CD4-positive, alpha-beta T cell treated with Interleukin-12 subunit alpha and Interleukin-12 subunit beta, for 1 hour (primary cell): ENCODE results near the gene THBS4.

ENCODE experiments used
- DNase-seq: peaks from one replicate; pipeline ENCODE4 v3.0.0-alpha.2; 2020

THBS4 gene

DNA sequence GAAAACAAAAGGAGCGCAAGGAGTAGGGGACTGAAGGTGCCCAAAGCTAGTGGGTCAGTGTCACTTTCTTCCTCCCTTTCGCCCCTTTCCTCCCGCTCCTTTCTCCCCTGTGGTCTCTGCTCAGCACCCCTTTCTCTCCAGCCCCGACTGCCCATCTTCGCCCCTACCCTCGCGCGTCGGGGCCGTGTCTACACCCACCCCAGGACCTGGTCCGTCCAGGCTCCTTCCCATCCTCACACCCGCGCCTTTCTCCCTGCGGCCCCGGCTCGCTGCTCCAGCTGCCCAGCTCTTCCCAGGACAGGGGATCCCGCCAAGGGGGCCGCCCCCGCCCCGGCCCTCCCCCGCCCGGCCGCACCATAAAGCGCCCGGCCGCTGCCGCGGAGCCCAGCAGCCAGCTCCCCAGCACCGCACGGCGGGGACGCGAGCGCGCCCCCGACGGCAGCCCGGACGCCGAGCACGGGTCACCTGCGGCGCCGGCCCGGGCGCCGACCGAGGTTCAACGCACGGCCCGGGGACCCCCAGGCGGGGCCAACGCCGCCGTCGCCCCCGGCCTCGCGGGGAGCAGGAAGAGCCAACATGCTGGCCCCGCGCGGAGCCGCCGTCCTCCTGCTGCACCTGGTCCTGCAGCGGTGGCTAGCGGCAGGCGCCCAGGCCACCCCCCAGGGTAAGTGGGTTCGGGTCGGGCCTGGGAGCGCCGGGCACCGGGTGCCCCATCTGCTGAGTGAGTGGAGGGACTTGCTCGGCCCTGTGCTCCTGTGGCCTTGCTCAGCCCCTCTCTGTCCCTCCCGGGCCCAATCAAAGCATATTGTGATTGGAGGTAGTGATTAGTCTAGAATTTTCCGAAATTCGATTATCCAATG lies at the start of gene THBS4:
Gene THBS4, plus strand, starts transcription at position 387 of the 860 bp plus-strand sequence. Its CDS starts 190 bp downstream, at position 577.
- DNase-seq: no peak

DNA sequence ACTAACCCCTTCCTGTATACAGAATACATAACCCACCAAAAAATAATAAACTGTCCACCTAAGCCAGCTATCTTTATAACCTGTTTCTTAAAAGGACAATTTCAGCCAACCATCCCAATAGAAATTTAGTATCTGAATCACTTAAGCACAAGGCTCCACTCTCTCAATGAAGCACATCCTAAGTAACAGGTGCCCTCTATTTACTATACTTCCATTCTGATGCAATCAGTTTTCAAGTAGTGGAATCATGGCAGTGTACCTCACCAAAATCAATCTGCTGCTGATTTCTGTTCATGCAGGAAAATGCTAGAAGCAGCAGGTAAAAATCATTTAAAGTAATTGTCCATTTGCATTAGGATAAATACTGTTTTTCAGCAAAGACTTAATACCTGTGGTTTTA lies 48.9 kb upstream of the THBS4 start:
- DNase-seq: no peak

DNA sequence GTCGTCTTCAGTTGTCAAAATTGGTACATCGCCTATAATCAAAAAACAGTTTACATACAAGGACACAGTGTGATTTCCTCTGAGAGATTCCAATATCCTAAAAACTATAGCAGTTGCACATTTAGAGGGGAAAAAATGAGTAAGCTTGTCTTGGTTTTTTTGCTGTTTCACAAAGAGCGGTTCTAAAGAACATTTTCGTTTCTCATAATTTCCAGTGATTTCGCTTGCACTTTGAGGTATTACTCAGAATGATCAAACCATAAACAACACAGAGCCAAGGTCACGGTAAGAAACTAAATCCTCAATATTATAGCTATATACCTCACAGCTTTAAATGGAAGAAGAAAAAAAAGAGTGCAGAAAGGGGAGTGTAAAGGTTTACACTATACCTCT lies 44.9 kb upstream of the THBS4 start:
- peak; percentile 6 for DNase-seq

DNA sequence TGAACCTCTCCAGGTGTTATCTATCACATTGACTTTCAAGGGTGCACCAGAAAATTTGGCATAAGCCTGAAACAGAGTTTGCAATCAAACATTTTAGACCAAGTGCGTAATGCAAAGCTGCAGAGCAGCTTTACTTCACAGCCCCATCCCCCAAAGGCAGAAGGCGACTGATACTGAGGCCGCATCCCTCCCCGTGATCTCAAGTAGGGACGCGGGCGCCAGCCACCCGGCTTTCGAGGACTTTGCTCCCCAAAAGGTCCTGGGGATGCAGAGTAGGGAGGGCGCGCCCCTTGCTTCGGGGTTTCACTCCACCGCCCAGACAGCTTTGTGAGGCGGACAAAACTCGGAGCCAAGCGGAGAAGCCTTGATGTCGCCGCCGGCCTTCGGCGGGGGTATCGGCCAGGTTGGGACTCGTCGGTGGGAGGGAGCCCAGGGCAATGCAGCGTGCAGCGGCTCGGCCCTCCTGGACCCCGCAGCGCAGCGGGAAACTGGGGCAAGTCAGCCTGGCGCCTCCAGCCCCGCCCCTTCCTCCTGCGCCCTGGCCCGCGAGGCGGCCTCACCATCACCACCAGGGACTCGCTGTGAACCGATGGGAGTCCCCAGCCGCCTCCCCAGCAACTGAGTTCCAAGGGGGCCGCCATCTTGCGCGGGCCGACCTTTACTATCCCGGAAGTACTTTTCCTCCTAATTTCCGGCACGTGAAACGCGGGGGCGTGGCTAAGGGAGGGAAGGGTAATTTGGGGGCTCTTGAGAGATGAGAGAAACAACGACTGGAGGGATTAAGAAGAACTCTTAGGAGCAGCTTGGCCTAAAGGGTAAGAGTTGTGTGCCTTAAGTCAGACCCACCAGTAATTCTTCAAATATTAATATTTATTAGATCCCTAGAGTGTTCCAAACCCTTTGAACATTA lies 44.3 kb upstream of the THBS4 start, which contains the start of gene MTX3:
Gene MTX3, minus strand, starts transcription at position 665 of the 910 bp plus-strand sequence. Its CDS starts 24 bp downstream, at position 641.
- peak; percentile 88 for DNase-seq

DNA sequence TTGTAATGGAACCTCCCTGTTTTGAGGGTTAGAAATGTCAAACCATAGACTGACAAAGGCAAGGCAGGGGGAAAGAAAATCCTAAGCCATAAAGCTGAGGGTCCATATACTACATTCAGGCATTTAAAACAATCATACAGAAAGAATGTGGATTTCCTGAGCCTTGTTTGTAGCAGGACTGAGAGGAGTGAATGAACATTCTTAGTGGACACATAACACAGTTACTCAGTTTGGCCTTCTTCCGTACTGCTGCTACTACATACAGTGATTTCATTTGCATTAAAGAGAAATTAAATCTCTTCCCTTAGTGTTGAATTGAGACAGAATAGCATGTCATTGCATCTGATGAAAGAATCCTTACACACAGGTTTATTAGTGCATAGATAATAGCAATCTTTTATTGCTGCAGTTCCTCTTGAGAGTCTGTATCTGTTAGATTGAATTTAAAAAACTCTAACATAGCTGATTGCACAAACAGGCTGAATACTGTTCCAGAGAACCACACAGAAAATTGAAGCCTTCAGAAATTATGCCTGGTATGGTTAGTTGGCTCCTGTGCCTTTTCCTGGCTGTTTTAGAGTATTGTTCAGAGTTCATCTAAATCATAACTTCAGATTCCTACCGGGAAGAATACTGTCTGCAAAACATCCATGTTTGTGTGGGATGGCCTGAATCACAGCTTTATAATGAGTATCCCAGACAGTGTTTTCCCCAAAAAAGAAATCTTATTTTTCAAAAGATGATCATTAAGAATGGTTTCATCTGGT lies 42.1 kb upstream of the THBS4 start:
- DNase-seq: no peak

DNA sequence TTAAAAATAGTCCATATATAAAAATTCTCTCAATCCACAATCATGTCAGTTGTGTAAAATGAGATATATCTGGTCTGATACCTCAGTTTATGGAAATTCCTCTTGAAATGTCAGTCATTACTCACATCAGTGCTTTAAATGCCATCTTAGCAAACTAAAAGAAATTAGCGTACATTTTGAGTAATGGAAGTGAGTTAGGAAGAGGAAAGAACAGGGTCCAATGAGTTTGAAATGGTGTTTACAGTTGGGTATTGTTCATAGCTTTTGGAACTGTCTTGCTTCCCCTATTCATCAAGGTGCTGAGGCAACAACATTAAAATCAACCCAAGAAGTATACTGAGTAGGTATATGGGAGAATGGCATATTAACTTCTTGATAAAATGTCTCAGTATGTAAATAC lies 35.4 kb upstream of the THBS4 start:
- no peak for DNase-seq

DNA sequence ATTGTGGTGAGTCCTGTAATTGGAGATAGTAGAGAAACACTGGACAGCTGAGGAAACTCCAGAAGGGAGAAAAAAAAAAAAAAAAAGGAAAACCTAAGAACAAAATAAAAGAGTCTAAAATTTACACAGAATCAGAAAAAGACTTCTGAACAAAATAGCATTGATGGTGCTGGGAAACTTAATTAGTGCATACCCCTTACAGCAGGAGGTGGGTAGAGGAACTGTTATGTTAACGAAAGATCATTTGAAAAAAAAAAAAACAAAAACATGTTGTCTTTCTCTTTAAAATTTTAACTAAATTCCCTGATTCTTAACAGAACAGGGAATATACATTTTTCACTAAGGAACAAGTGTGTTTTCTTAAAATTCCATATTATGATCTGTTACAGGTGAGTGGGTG lies 32.5 kb upstream of the THBS4 start:
- no peak for DNase-seq

DNA sequence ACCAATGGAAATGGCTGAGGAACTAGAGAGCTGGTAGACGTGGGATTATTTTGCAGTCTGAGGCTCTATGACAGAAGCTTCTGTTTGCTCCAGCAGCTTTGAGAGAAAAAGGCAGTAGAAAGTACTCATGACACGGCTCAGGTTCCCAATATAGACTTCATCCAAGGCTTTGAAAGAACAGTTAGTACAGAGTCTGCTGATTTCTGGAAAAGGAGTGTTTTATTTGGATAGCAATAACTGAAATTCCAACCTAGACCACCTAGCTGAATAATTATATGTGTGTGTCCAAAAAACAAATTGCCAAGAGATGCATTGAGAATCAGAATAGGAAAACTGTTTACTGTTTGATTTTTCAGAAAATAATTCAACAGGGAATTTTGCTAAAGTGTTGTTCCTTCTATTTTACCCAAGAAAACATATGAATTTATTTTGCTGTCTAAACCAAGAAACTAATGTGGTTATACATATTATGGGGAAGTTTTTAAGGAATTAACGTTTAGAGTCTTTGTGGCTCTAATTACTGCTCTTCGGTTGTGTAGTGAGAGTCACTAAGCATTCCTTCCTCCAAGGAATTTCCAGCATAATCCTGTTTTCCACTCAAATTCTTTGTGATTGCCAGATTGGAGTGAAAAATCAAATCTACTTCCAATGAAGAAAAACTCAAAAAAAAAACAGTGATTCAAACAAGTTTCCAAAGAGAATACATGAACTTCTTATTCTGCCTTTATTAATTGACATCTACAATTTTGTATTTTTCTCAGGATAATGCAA lies 26.0 kb upstream of the THBS4 start:
- no peak for DNase-seq

DNA sequence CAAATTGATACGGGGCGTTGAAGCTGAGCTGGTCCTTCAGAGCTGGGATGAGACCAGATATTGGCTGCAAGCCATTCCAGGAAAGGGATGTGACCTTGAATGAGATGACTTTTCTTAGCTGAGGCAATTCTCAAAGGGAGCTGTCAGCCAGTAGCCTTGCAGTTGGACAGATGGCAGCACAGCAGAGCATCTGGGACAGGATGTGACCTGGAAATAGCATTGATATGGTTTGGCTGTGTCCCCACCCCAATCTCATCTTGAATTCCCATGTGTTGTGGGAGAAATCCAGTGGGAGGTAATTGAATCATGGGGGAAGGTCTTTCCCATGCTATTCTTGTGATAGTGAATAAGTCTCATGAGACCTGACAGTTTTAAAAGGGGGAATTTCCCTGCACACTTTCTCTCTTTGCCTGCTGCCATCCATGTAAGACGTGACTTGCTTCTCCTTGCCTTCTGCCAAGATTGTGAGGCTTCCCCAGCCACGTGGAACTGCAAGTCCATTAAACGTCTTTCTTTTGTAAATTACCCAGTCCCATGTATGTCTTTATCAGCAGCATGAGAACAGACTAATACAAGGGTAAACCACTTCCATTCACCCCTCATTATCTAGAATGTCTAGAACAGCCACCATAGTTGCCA lies 24.3 kb upstream of the THBS4 start:
- DNase-seq: no peak

DNA sequence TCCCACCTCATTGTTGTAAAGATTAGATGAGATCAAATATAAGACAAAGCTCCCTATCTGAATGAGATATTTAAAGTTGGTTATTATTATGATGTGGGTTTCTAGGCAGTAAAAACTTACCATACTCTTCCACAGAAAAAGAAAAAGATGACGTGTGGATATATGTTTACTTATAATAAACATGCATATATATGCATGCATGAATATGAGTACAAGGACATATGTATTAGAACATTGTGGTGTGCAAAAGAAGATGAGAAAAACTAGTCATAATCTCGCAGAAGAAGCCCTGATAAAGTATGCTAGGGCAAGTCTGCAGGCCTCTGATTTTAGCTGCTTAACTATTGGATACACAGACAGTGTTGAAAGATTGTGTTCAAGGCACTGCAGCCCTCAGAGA lies 10.1 kb upstream of the THBS4 start:
- no peak for DNase-seq

DNA sequence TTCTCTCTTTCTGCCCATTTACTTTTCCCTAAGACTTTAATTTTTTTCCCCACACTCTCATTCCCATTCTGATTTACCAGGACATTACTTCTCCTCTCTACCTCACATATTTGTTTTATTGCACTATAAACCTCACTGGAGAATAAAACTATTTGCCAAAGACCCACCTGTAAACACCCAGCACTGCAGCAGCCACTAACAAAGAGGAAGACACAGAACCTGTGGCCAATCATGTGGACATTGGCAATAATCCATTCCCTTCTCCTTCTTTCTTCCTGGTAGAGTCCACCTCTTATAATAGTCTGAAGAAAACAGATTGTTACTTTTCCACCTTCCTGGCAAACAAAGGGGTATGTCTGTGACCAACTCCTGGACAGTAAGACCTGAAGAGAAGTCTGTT lies 8.3 kb upstream of the THBS4 start:
- DNase-seq: no peak

DNA sequence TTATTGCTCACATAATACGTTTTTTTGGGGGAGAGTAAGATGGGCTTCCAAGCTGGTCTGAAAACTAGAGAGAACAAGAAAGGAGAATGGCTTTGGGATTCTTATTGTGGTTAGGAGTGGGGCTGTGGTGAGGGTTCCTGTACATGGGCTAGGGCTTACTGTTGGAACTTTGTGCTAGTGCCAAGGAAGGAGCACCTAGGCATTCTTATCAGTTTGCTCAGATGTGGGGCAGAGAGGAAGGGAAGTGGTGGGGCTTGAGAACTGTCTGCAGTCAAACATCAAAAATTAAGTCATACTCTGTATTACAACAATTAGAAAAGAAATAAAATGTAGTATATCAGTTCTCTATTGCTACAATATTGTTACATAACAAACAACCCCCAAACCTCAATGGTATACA lies 4.0 kb upstream of the THBS4 start:
- no peak for DNase-seq

DNA sequence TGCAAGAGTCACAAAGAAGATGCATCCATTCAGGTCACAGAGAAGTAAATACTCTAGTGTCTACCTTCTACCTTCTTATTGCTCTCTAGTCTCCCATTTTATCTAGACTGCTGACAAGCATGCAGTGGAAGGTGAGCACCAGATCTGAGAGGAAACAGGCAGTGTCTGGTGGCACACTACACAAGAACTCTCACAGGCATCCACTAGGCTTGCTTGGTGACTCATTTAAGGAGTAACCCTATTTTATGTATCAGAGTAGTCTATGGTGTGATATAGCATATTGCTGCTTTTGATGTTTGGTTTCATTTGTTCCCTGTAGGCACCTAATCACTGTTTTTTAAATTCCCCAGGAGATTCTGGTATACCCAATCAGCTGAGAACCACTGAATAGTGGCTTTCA lies 1.6 kb upstream of the THBS4 start:
- DNase-seq: no peak

DNA sequence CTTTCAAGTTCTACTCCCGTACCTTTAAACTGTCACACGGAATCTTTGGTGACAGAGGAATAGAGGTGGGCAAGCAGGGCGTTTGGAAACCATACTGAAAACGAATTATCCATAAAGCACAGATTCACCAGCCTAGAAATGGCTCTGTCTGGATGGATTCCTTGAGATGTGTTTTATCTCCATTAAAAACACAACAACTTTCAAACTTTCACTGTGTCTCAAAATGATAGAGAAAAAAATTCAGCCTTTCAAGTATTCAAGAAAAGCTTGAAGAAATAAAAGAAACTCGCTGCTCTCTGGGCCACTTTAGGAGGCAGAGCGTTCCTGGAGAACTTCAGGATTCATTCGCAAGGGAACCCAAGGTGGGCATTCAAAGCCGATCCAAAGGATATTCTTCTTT lies 589 bp upstream of the THBS4 start:
- DNase-seq: no peak

DNA sequence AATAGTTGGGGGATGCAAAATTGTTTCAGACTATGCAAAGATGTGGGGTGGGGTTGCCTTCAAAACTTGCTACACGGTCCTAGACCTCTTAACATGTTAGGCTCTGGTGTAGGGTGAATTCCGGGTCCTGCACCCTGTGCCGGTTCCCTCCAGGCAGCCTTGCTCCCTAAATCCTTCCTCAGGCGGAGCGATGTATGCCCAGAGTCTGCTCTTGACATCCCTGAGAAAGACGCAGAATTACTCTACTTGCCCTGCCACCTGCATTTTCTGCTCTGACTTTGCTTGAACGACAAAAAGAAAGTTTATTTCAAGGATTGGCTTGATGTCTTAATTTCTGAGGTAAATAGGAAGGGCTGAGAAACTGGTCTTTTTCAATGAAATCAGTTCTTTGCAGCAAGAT lies 691 bp downstream of the THBS4 start:
- no peak for DNase-seq

DNA sequence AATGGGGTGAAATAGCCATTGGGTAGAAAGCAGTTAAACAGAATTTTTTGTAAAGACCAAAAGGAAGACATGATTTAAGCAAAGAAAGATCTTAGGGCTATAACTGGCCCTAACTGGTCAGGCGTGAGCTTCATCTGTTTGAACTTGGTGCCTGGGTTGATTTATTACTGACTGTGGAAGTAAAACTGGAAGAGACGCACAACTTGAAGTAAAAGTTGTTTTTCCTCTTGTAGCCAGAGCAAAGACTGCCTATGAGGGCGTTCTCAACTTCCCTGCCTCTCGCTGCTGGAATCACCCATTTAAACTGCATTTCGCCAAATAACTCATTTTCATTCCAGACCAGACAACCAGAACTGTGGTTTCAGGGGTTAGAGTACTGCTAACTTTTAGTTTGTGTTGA lies 1.5 kb downstream of the THBS4 start:
- DNase-seq: no peak

DNA sequence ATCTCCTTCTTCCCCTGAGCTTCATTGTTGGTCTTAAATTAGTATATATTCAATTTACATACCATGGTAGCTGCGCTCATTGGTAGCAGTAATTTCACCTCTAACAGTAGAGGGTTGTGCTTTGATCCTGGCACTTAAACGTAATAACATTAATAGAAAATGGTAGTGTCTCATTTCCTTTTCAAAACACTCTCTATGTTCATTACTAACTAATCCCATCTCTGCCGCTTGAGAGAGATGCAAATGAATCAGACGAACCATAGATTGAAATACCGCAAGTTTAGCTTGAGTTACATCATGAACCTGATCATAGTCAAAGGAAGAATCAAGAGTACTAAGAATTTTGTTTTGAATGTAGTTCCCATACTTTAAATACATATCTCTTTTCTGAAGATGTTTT lies 2.2 kb downstream of the THBS4 start:
- no peak for DNase-seq

DNA sequence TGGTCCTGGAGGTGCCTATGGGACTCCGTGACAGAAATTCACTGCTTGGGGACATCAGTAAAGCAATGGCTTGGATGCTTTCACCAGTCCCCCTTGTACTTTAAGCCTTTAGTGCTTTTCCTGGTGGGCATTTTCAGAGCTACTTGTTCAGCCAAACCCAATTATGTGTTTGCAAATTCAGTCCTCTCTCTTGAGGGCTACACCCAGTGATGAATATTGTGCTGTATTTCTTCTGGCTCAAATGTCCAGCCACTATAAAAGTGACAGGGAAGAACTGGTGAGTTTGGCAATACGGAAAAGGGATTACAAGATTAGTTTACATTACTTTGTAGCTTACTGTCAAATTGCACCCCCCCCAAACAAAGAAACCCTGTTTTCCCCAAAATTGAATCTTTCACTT lies 4.5 kb downstream of the THBS4 start:
- no peak for DNase-seq

DNA sequence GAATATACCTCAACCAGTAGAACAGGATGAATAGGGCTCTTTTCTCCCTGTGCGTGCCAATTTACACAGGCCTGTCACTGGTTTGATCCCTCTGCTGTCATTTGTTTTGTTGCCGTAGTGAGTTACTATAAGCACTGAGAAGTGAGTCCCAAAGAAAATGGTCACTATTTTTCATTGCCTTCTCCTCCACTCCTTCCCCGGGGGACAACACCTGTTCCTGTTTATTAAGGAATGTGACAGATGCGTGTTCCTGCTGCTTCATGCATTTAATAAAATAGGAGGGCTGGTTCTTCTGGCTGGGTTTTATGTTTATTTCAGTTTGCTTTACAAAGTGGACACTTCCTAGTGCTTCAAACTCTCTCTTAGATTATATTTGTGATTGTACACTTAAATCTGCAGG lies 6.4 kb downstream of the THBS4 start:
- no peak for DNase-seq

DNA sequence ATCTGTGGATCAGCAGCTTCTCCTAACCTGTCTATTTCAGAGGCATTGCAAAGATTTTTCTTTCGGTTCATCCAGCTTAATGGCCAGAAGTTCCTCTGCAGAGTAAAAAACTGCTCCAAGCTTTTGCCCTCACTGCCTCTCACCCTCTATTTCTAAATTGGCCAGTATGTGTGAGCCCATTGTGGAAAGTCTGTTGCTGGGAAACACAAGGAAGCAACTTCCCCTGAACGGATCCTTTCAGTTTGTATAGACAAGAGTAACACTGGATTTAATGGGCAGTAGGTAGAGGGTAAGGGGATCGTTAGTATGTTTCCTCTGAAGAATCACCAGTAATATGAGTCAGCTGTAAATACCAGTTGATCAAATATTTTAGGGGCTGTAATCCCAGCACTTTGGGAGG lies 7.2 kb downstream of the THBS4 start:
- DNase-seq: no peak

DNA sequence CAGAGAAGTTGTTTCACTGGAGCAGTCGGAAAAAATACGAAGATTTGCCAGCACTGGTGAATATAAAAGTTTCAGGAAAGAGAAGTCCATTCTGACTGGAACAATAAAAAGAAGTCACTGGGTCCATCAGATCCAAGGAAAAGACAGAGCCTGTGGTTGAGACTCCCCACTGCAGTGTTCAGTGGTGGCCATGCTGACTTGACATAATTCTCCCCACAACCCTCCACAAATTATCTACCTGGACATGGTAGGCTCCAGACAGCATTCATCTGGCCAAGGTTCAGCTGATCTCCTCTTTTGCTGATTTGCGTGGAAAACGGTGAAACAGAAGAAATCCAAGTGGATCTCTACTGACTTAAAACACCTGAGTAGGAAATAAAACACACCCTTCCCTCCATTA lies 8.0 kb downstream of the THBS4 start:
- DNase-seq: no peak
